Adrenal gland (tissue), 12 donors: ENCODE results near the gene FMNL3. TPM values are rescaled to one million over a fixed set of nuclear protein-coding genes. Genes with fewer than 3 reads are reported as not detected.

ENCODE experiments used
- DNase-seq, 7 donors: peaks; one replicate each; pipeline ENCODE4 v3.0.0-alpha.2; 2019 to 2020
- H3K27ac ChIP-seq, 5 donors: fragments of 200-600 bp; sonication (generic) in 4 of 5; 1 replicate in 3 of 5; 2 replicates in 2 of 5; pipeline versions ENCODE4 v1.5.1 to v1.8.0; 2016 to 2020; ENCODE audit warnings: mild to moderate bottlenecking in 1 of 5
- H3K27me3 ChIP-seq: fragments of 200-600 bp; 2 replicates; pipeline ENCODE4 v1.8.0; 2021
- H3K36me3 ChIP-seq, 2 donors: fragments of 200-600 bp; replicated peaks in 1 of 2; 1 replicate in 1 of 2; 2 replicates in 1 of 2; pipeline versions ENCODE4 v1.5.1 to v1.8.0; 2018 to 2022
- H3K4me1 ChIP-seq, 2 donors: fragments of 200-600 bp; replicated peaks in 1 of 2; 1 replicate in 1 of 2; 2 replicates in 1 of 2; pipeline versions ENCODE4 v1.5.1 to v1.8.0; 2018 to 2021
- H3K4me3 ChIP-seq, 4 donors: fragments of 200-600 bp; sonication (generic) in 3 of 4; one replicate each; pipeline ENCODE4 v1.5.1; 2016 to 2018
- H3K9me3 ChIP-seq, 3 donors: fragments of 200-600 bp; sonication (generic) in 1 of 3; replicated peaks in 1 of 3; 1 replicate in 2 of 3; 2 replicates in 1 of 3; pipeline versions ENCODE4 v1.5.1 to v1.8.0; 2016 to 2021
- POLR2A ChIP-seq, 2 donors: fragments of 450-650 bp; IDR thresholded peaks; one replicate each; pipeline ENCODE4 v1.6.1; 2017; ENCODE audit warnings: antibody characterized with exemption in 2 of 2, mild to moderate bottlenecking in 2 of 2, moderate library complexity in 1 of 2
- WGBS, 4 donors: extraction: QIAGEN DNeasy Blood & Tissue Kit in 2 of 4; methylation state at CpG; one replicate each; pipeline versions ENCODE4 v1.1.5 to v1.1.7; 2013 to 2017; 5-methylcytosine and 5-hydroxymethylcytosine counted together
- intact Hi-C, 2 donors: fragments of 100-400 bp; cut with DNase I; formaldehyde crosslinking; loops; one replicate each; pipeline versions ENCODE4 v1.14.1 to v1.15.0; 2022 to 2023
- polyA plus RNA-seq, 3 donors: library from polyadenylated mRNA; stranded (reverse); fragments of 200-250 nt in 2 of 3; fragments of 350-450 nt in 1 of 3; fragmentation: Illumina TruSeq in 1 of 3; extraction: RNeasy Lipid Tissue Mini Kit (QIAGEN cat#74804) in 1 of 3; gene quantifications; one replicate each; pipeline ENCODE4 v1.2.3, GENCODE V29; 2013 to 2014
- total RNA-seq, 9 donors: library from RNA; depleted of rRNA in 4 of 9; stranded (reverse); fragments of >200 nt in 4 of 9; fragments of 120-200 nt in 1 of 9; fragmentation: NEBNext Ultra II Directional in 1 of 9; extraction: Animal tissue kit (Norgen Biotek cat#: 25700) in 1 of 9; gene quantifications; one replicate each; pipeline versions ENCODE4 v1.1.0 to v1.2.4, GENCODE V29; 2013 to 2023
- TF ChIP-seq, protein P1 (sequence below), 6 experiments: fragments of 450-650 bp in 4 of 6; fragments of 200-600 bp in 2 of 6; sonication (generic) in 1 of 6; IDR thresholded peaks; 1 replicate in 5 of 6; 2 replicates in 1 of 6; pipeline versions ENCODE4 v1.5.1 to v1.8.0; 2016 to 2021; ENCODE audit warnings: antibody characterized with exemption in 6 of 6, mild to moderate bottlenecking in 2 of 6, moderate library complexity in 1 of 6
- donor health status: healthy with polysubstance abuse.
- donor health status: Bipolar disorder and iron deficiency.
- donor health status: DM: yes; HTN: yes; CAD: no.
- donor health status: DM: no; HTN: no; CAD: no.
- donor health status: DM: no; HTN: no; CAD: no.
- donor health status: DM: yes; HTN: yes; CAD: no.

The FMNL3 gene
- total and polyA plus RNA-seq, 12 donors, result 4.7 to 24.1 (median 15.0) TPM

DNA sequence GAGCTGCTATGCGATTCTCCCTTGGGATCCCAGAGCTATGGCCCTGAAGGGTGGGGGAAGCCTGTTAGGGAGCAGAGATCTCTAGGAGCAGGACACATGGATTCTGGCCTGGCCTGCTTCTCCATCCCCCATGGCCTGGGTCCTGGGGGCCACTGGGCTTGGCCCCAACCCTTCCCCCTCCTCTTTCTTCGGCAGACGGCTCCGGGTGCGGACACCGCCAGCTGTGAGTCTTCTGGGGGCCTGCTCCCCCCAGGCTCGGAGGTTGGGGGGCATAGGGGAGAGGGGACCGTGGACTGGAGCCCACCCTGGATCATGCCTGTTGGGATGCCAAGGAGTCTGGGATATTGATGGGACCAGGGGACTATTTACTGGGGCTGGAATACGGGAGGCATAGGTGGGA, 74.8 kb downstream of the FMNL3 start:
- Histone ChIP-seq H3K4me3 (no peak overlapping the region), H3K4me1 (peaks cover 7 to 18% of the 10 kb centered on the region in 2 donors), H3K27ac (no peak overlapping the region), H3K9me3 (no peaks in the 10 kb centered on the region), H3K27me3 (no peaks in the 10 kb centered on the region), H3K36me3 (peaks cover 0 to 16% of the 10 kb centered on the region in 2 donors)
- peak in 2 of 7 donors; percentile 7 to 12 for DNase-seq
- intact Hi-C loops, result no loop called here
- TF ChIP-seq, protein P1, sequence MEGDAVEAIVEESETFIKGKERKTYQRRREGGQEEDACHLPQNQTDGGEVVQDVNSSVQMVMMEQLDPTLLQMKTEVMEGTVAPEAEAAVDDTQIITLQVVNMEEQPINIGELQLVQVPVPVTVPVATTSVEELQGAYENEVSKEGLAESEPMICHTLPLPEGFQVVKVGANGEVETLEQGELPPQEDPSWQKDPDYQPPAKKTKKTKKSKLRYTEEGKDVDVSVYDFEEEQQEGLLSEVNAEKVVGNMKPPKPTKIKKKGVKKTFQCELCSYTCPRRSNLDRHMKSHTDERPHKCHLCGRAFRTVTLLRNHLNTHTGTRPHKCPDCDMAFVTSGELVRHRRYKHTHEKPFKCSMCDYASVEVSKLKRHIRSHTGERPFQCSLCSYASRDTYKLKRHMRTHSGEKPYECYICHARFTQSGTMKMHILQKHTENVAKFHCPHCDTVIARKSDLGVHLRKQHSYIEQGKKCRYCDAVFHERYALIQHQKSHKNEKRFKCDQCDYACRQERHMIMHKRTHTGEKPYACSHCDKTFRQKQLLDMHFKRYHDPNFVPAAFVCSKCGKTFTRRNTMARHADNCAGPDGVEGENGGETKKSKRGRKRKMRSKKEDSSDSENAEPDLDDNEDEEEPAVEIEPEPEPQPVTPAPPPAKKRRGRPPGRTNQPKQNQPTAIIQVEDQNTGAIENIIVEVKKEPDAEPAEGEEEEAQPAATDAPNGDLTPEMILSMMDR (IDR thresholded peaks at IDR 0.05), result no peak
- TF ChIP-seq POLR2A (IDR thresholded peaks at IDR 0.05), result no peak
- 95 to 99% (median 96%) methylated on average over 4 to 9 of the region's 9 CpGs for WGBS, 4 donors

GRCh38 chr12:49631336-49631907, 75.8 kb downstream of the FMNL3 start:
- peak in 2 of 7 donors; percentile 14 to 46 for DNase-seq
- Histone ChIP-seq H3K27ac (no peak overlapping the region), H3K9me3 (no peaks in the 10 kb centered on the region), H3K36me3 (peaks cover 0 to 16% of the 10 kb centered on the region in 2 donors), H3K4me3 (no peak overlapping the region), H3K4me1 (peaks cover 0 to 9% of the 10 kb centered on the region in 2 donors), H3K27me3 (no peaks in the 10 kb centered on the region)
- intact Hi-C loops, result no loop called here
- TF ChIP-seq, protein P1 (IDR thresholded peaks at IDR 0.05), result no peak
- no peak for TF ChIP-seq POLR2A (IDR thresholded peaks at IDR 0.05)
- 92 to 97% (median 94%) methylated on average over 5 to 6 of the region's 6 CpGs for WGBS, 4 donors

DNA sequence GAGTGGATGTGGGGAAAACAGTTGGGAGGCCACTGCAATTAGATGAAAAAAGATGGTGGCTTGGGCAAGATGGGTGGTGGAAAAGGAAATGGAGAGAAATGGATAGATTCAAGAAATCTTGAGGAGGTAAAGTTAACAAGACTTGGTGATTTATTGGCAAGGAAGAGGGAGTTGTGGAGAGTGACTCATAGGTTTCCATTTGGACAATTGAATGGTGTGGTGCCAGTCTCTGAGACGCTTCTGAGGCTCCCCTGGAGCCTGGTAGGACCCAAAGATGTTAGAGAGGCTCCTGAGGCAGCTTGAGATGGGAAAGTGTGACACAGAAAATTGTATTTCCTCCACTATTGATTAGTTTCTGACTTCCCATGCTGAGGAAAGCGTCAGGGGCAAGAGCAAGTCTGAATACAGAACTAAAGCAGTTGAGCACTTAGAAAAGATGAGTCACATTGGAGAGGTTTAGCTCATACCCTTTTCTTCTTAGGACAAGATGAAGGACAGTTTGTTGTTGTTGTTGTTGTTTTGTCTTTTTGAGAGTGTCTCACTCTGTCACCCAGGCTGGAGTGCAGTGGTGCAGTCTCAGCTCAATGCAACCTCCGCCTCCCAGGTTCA, 79.3 kb downstream of the FMNL3 start:
- Histone ChIP-seq H3K4me3 (no peak overlapping the region), H3K36me3 (peaks cover 0 to 8% of the 10 kb centered on the region in 2 donors), H3K4me1 (peaks cover 0 to 14% of the 10 kb centered on the region in 2 donors), H3K9me3 (no peaks in the 10 kb centered on the region), H3K27me3 (no peaks in the 10 kb centered on the region), H3K27ac (peak overlapping the region in 2 of 5 donors; percentile 0 to 49)
- DNase-seq, result peak in 2 of 7 donors; percentile 11 to 42
- intact Hi-C loops, result no loop called here
- 75 to 82% (median 76%) methylated on average over 3 of the region's 3 CpGs for WGBS, 4 donors
- TF ChIP-seq, protein P1 (IDR thresholded peaks at IDR 0.05), result no peak
- TF ChIP-seq POLR2A (IDR thresholded peaks at IDR 0.05), result no peak

DNA sequence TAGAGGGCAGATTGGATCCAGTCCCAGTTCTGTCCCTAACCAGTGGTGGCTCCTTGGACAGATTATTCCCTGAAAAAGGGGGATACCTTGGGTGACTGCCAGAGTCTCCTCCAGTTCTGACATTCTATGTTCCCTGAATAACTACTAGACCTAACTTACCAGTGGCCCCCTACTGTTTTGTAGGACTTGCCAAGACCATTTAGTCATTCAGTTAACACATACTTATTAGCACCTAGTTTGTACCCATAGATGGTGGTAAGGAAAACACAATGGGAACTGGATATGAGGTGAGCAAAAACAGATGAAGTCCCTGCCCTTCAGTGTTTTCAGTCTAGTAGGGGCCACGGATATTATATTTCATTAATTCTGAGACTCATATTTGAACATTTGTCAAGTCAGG, 80.4 kb downstream of the FMNL3 start:
- peaks cover 0 to 2% of the 10 kb centered on the region in 2 donors for H3K36me3 ChIP-seq
- no peaks in the 10 kb centered on the region for H3K9me3 ChIP-seq
- no peak overlapping the region for H3K4me3 ChIP-seq
- H3K4me1 ChIP-seq, result peaks cover 10 to 22% of the 10 kb centered on the region in 2 donors
- no peak overlapping the region for H3K27ac ChIP-seq
- intact Hi-C loops, result no loop called here
- peak in 2 of 7 donors; percentile 10 to 35 for DNase-seq
- no peak for TF ChIP-seq POLR2A (IDR thresholded peaks at IDR 0.05)
- TF ChIP-seq, protein P1 (IDR thresholded peaks at IDR 0.05), result no peak
- H3K27me3 ChIP-seq, result no peaks in the 10 kb centered on the region
- WGBS, 4 donors, result 88 to 97% (median 96%) methylated on average over 1 of the region's 1 CpG
